Right lobe of liver (tissue), 6 donors: ENCODE results near the gene TXNDC16. TPM values are rescaled to one million over a fixed set of nuclear protein-coding genes. Genes with fewer than 3 reads are reported as not detected.

Experiments
- ATAC-seq, 4 donors: fragments of 200-7000 bp; cut with Tn5 transposase; one replicate each; pipeline ENCODE4 v1.9.1; 2020; ENCODE audit warnings: mild to moderate bottlenecking in 4 of 4, moderate library complexity in 4 of 4
- DNase-seq, 3 donors: peaks; one replicate each; pipeline ENCODE4 v3.0.0-alpha.2; 2020
- H3K27ac ChIP-seq, 3 donors: fragments of 200-600 bp; one replicate each; pipeline ENCODE4 v1.8.0; 2022
- H3K27me3 ChIP-seq, 2 donors: fragments of 200-600 bp; one replicate each; pipeline ENCODE4 v1.8.0; 2022
- H3K36me3 ChIP-seq, 4 donors: fragments of 200-600 bp; sonication (generic) in 1 of 4; one replicate each; pipeline versions ENCODE4 v1.5.1 to v1.8.0; 2017 to 2022; ENCODE audit warnings: control low read depth in 1 of 4
- H3K4me1 ChIP-seq, 4 donors: fragments of 200-600 bp; sonication (generic) in 1 of 4; one replicate each; pipeline versions ENCODE4 v1.5.1 to v1.8.0; 2017 to 2022; ENCODE audit warnings: control low read depth in 1 of 4
- H3K4me3 ChIP-seq, 3 donors: fragments of 200-600 bp; one replicate each; pipeline ENCODE4 v1.8.0; 2022
- H3K9me3 ChIP-seq, 4 donors: fragments of 200-600 bp; sonication (generic) in 1 of 4; one replicate each; pipeline versions ENCODE4 v1.5.1 to v1.8.0; 2017 to 2022; ENCODE audit warnings: control low read depth in 1 of 4
- POLR2A ChIP-seq: fragments of 450-650 bp; IDR thresholded peaks from one replicate; pipeline ENCODE4 v1.6.1; 2017; ENCODE audit warnings: antibody characterized with exemption, mild to moderate bottlenecking
- WGBS: methylation state at CpG from one replicate; pipeline ENCODE4 v1.1.6; 2018; ENCODE audit warnings: low coverage, low lambda C conversion rate; ENCODE audit not compliant: insufficient coverage; ENCODE audit errors: missing lambda C conversion rate; 5-methylcytosine and 5-hydroxymethylcytosine counted together
- intact Hi-C, 2 donors: fragments of 100-400 bp; cut with DNase I; formaldehyde crosslinking; loops; one replicate each; pipeline versions ENCODE4 v1.11.2 to v1.14.1; 2022
- total RNA-seq, 6 experiments: library from RNA; depleted of rRNA in 2 of 6; stranded (reverse); fragments of >200 nt in 2 of 6; fragmentation: NEBNext Ultra II Directional in 3 of 6; extraction: Animal tissue kit (Norgen Biotek cat#: 25700) in 3 of 6; gene quantifications; one replicate each; pipeline versions ENCODE4 v1.1.0 to v1.2.4, GENCODE V29; 2016 to 2023
- TF ChIP-seq, protein P1 (sequence below), 4 donors: fragments of 200-600 bp in 3 of 4; fragments of 450-650 bp in 1 of 4; IDR thresholded peaks; one replicate each; pipeline versions ENCODE4 v1.5.1 to v1.8.0; 2016 to 2022; ENCODE audit warnings: antibody characterized with exemption in 4 of 4, mild to moderate bottlenecking in 2 of 4
- donor health status: DM: no; HTN: yes; CAD: no.
- donor health status: DM: no; HTN: no; CAD: no.
- donor health status: DM: no; HTN: no; CAD: no.
- donor health status: DM: no; HTN: yes; CAD: no.
- donor health status: DM: no; HTN: yes; CAD: no.

The TXNDC16 gene
- total RNA-seq, 6 experiments from 2014 or later: 2.0 to 5.5 (median 4.1) TPM

DNA sequence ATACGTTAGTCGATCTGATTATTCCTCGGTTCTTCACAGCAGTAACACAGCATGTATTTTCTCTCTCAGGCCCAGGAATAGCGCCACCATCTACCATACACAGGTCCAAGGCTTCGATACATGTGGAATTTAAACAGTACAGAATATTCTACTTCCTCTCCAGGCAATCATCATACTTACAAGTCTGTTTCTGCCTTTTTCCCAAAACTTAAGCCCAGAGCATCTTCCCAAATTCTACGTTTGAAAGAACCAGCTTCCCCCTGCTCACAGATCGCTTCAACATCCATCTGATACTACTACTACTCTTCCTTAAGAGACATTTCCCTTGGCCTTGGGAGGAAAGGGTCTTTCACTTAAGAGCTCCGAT is 626 bp downstream of the TXNDC16 start:
- H3K4me3 ChIP-seq: peak overlapping the region; percentile 67 to 80 (median 70)
- no peaks in the 10 kb centered on the region for H3K36me3 ChIP-seq
- DNase-seq (no peak), ATAC-seq (peak in 1 of 4 donors; percentile 17)
- 2% methylated on average over 8 of the region's 8 CpGs for WGBS
- no peaks in the 10 kb centered on the region for H3K27me3 ChIP-seq
- peaks cover 0 to 8% (median 0%) of the 10 kb centered on the region in 4 donors for H3K4me1 ChIP-seq
- intact Hi-C loops: no loop called here
- TF ChIP-seq, protein P1, sequence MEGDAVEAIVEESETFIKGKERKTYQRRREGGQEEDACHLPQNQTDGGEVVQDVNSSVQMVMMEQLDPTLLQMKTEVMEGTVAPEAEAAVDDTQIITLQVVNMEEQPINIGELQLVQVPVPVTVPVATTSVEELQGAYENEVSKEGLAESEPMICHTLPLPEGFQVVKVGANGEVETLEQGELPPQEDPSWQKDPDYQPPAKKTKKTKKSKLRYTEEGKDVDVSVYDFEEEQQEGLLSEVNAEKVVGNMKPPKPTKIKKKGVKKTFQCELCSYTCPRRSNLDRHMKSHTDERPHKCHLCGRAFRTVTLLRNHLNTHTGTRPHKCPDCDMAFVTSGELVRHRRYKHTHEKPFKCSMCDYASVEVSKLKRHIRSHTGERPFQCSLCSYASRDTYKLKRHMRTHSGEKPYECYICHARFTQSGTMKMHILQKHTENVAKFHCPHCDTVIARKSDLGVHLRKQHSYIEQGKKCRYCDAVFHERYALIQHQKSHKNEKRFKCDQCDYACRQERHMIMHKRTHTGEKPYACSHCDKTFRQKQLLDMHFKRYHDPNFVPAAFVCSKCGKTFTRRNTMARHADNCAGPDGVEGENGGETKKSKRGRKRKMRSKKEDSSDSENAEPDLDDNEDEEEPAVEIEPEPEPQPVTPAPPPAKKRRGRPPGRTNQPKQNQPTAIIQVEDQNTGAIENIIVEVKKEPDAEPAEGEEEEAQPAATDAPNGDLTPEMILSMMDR (IDR thresholded peaks at IDR 0.05): peak in 3 of 4 donors; percentile 14 to 27 (median 22)
- no peak for TF ChIP-seq POLR2A
- H3K27ac ChIP-seq: peak overlapping the region; percentile 74 to 86 (median 85)
- no peaks in the 10 kb centered on the region for H3K9me3 ChIP-seq

DNA sequence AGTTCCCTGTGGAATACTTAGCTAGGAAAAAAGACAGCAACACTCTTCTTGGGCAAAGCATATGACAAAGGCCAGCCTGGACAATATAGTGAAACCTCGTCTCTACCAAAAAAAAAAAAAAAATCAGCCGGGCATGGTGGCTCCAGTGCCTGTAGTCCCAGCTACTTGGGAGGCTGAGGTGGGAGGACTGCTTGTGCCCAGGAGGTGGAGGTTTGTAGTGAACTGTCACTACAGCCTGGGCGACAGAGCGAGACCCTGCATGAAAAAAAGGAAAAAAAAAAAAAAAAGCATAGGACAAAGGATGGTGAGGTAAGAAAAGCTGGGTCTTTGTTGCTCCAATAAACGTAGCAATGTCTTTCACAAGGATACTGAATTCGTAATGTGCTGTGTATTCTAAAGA is 1.1 kb downstream of the TXNDC16 start:
- no peak overlapping the region for H3K27ac ChIP-seq
- peaks cover 0 to 8% (median 0%) of the 10 kb centered on the region in 4 donors for H3K4me1 ChIP-seq
- no peaks in the 10 kb centered on the region for H3K9me3 ChIP-seq
- no peak for DNase-seq
- WGBS: 47% methylated on average over 6 of the region's 6 CpGs
- H3K27me3 ChIP-seq: no peaks in the 10 kb centered on the region
- no peak for ATAC-seq
- no peaks in the 10 kb centered on the region for H3K36me3 ChIP-seq
- H3K4me3 ChIP-seq: peak overlapping the region; percentile 67 to 80 (median 70)
- intact Hi-C loops: no loop called here
- no peak for TF ChIP-seq POLR2A
- TF ChIP-seq, protein P1 (IDR thresholded peaks at IDR 0.05): no peak

DNA sequence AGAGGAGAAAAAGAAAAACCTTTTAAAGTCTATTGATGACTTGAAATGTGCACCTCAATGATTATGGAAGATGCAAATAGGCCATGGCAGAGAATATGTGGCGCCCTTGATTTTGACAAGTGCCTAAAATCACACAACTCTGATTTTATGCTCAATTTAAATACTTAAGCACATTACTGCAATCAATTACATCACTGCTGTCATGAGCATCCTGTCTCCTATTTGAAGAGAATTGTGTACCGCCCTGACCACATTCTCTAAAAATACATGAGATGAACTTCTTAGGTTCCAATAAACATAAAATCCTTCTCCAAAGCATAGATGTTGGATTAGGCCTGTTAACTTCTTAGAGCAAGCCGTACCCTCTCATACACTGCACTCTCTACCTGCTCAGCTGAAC is 1.6 kb downstream of the TXNDC16 start:
- no peak overlapping the region for H3K27ac ChIP-seq
- intact Hi-C loops: no loop called here
- H3K36me3 ChIP-seq: no peaks in the 10 kb centered on the region
- DNase-seq (no peak), ATAC-seq (no peak)
- no peak overlapping the region for H3K4me3 ChIP-seq
- no peaks in the 10 kb centered on the region for H3K27me3 ChIP-seq
- no peak for TF ChIP-seq POLR2A
- TF ChIP-seq, protein P1 (IDR thresholded peaks at IDR 0.05): no peak
- WGBS: 96% methylated on average over 3 of the region's 3 CpGs
- no peaks in the 10 kb centered on the region for H3K9me3 ChIP-seq
- peaks cover 0 to 8% (median 0%) of the 10 kb centered on the region in 4 donors for H3K4me1 ChIP-seq

DNA sequence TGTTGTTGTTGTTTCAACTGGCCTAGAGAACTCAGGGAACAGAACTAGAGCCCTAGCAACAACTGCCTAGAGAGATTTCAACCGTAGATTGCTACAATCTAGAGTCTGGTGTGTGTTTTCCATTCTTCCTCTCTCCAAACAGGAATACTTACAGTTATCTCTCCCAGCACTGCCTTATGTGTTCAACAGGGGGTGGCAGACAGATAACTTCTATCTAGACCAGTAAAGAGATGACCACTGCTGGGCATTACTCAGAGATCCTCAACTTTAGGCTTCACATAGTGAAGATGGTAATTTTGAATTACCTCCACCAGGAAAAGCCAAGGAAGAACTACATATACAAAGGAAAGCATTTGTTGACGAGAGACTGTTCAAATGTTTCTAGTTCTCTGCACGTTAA is 4.8 kb downstream of the TXNDC16 start:
- Histone ChIP-seq H3K9me3 (no peaks in the 10 kb centered on the region), H3K27me3 (no peaks in the 10 kb centered on the region), H3K27ac (no peak overlapping the region), H3K4me3 (no peak overlapping the region), H3K36me3 (no peaks in the 10 kb centered on the region), H3K4me1 (peaks cover 0 to 8% (median 0%) of the 10 kb centered on the region in 4 donors)
- DNase-seq: no peak
- intact Hi-C loops: no loop called here
- TF ChIP-seq POLR2A: no peak
- TF ChIP-seq, protein P1 (IDR thresholded peaks at IDR 0.05): no peak
- 93% methylated on average over 3 of the region's 3 CpGs for WGBS
- ATAC-seq: no peak

DNA sequence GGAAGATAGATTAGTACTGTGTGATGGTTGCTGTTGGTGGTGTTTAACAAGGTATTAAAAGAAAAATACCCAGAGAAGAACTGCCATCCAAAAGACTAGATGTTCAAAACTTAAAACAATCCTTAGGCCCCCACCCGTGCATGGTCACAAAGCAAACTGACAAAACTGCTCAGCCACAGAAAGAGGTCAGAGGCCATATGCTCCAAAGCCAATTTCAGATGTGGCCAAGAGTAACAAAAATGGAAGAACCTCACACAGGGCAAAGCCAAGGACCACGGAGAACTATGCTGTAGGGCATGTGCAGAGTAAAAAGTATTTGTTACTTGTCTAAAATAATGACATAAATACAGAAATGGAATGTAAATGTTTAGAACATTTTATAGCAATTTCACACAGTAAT is 5.3 kb downstream of the TXNDC16 start:
- H3K9me3 ChIP-seq: no peaks in the 10 kb centered on the region
- WGBS: 32% methylated on average over 2 of the region's 2 CpGs
- intact Hi-C loops: no loop called here
- TF ChIP-seq, protein P1 (IDR thresholded peaks at IDR 0.05): no peak
- no peak for TF ChIP-seq POLR2A
- no peaks in the 10 kb centered on the region for H3K36me3 ChIP-seq
- H3K27ac ChIP-seq: no peak overlapping the region
- DNase-seq (no peak), ATAC-seq (peak in 1 of 4 donors; percentile 12)
- peaks cover 0 to 8% (median 0%) of the 10 kb centered on the region in 4 donors for H3K4me1 ChIP-seq
- H3K4me3 ChIP-seq: no peak overlapping the region
- no peaks in the 10 kb centered on the region for H3K27me3 ChIP-seq
